ENCODE results near the gene CEACAM21.

CEACAM21 gene

DNA sequence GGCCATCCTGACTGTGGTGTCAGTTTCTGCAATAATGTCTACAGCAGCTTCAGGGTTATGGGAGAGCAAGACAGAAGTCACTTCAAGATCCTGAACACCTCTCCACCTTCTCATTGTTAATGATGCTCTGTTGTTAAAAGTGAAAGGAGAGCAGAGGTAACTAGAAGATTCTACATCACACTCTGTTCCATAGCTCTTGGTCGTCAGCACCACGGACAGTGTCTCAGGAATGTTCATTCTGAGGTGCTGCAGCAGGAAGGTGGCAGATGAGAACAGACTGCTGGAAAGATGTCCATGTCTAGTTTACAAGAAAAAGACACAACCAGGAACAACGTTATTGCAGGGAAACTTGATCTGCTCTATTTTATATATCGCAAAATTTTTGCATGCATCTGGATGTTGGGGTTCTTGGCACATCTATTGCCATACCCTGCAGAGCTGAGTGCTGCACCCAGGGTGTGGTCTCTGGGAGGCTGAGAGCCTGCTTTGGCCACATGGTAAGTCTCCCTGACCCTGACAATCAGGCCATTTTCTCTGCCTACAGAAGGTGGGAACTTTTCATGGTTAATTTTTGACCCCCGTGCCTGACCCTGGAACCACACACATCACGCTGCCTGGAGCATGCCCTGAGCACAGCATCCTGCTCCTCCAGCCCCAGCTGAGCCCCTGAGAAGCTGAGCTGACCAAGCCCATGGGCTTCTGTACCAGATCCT lies 12.7 kb downstream of the CEACAM21 start:
- Histone ChIP-seq H3K27ac (ENCODE audit: low read length) (no peak overlapping the region), H4K20me1 (ENCODE audit: insufficient read depth, low read length) (peaks cover 4% of the 10 kb centered on the region), H3K9me3 (ENCODE audit: insufficient read depth, low read length) (no peaks in the 10 kb centered on the region), H3K4me2 (ENCODE audit: low read length) (no peak overlapping the region), H3K9ac (ENCODE audit: low read length) (no peak overlapping the region), H3K4me3 (ENCODE audit: low read length) (no peak overlapping the region), H3K27me3 (ENCODE audit: low read depth, low read length) (peaks cover 29% of the 10 kb centered on the region), H3K79me2 (ENCODE audit: low read length) (no peaks in the 10 kb centered on the region), H2AFZ (ENCODE audit: low read depth, low read length) (no peak overlapping the region), H3K36me3 (replicated peaks; ENCODE audit: low read depth, low read length) (no peaks in the 10 kb centered on the region), H3K4me1 (ENCODE audit: low read length) (no peaks in the 10 kb centered on the region)
- no peak for TF ChIP-seq EZH2phosphoT487 (IDR thresholded peaks at IDR 0.05; ENCODE audit: low read depth)
- TF ChIP-seq, protein P1, sequence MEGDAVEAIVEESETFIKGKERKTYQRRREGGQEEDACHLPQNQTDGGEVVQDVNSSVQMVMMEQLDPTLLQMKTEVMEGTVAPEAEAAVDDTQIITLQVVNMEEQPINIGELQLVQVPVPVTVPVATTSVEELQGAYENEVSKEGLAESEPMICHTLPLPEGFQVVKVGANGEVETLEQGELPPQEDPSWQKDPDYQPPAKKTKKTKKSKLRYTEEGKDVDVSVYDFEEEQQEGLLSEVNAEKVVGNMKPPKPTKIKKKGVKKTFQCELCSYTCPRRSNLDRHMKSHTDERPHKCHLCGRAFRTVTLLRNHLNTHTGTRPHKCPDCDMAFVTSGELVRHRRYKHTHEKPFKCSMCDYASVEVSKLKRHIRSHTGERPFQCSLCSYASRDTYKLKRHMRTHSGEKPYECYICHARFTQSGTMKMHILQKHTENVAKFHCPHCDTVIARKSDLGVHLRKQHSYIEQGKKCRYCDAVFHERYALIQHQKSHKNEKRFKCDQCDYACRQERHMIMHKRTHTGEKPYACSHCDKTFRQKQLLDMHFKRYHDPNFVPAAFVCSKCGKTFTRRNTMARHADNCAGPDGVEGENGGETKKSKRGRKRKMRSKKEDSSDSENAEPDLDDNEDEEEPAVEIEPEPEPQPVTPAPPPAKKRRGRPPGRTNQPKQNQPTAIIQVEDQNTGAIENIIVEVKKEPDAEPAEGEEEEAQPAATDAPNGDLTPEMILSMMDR (IDR thresholded peaks at IDR 0.05; ENCODE audit: low read depth, low read length) = no peak

DNA sequence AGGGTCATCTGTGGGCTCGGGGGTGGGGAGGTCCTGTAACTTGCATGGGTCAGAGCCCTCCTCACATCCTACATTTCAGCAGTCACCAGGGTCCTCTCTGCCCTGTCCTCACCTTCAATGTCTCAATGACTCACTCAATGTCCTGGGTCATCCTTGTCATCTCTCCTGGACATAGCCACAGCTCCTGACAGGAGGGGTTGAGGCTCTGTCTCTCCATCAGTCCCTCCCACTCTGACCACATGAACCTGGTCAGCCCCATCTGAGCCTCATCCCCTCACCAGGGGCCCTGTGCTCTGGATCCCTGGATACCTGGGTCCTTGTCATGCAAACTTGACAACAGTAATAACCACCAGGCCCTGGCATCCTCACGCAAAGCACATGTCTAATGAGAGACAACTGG lies 13.4 kb downstream of the CEACAM21 start:
- no peaks in the 10 kb centered on the region for H3K79me2 ChIP-seq (ENCODE audit: low read length)
- H3K9ac ChIP-seq (ENCODE audit: low read length) = no peak overlapping the region
- H3K4me2 ChIP-seq (ENCODE audit: low read length) = no peak overlapping the region
- H3K27me3 ChIP-seq (ENCODE audit: low read depth, low read length) = peaks cover 35% of the 10 kb centered on the region
- no peaks in the 10 kb centered on the region for H3K9me3 ChIP-seq (ENCODE audit: insufficient read depth, low read length)
- H3K4me1 ChIP-seq (ENCODE audit: low read length) = no peaks in the 10 kb centered on the region
- TF ChIP-seq EZH2phosphoT487 (IDR thresholded peaks at IDR 0.05; ENCODE audit: low read depth) = no peak
- TF ChIP-seq, protein P1 (IDR thresholded peaks at IDR 0.05; ENCODE audit: low read depth, low read length) = no peak
- peaks cover 4% of the 10 kb centered on the region for H4K20me1 ChIP-seq (ENCODE audit: insufficient read depth, low read length)
- no peaks in the 10 kb centered on the region for H3K36me3 ChIP-seq (replicated peaks; ENCODE audit: low read depth, low read length)
- H2AFZ ChIP-seq (ENCODE audit: low read depth, low read length) = no peak overlapping the region
- H3K4me3 ChIP-seq (ENCODE audit: low read length) = no peak overlapping the region
- H3K27ac ChIP-seq (ENCODE audit: low read length) = no peak overlapping the region

DNA sequence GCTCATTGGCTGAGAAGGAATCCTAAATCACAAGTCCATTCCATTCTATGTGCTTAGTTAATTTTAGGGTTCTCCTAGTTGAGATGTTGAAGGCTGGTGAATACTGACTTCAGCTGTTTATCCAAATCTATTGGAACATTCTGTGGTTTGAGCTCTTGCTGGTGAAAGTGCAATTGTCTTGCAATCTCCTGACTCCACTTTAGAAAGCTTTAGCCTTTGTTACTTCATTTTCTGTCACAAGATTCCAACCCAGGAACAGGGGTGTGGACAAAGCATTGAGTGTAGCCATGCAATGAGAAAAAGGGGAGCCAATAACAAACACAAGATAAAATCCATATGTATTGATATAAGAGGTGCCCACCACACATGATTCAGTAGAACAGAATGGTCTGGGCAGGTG lies 15.0 kb downstream of the CEACAM21 start:
- no peaks in the 10 kb centered on the region for H3K9me3 ChIP-seq (ENCODE audit: insufficient read depth, low read length)
- H3K27ac ChIP-seq (ENCODE audit: low read length) = no peak overlapping the region
- TF ChIP-seq, protein P1 (IDR thresholded peaks at IDR 0.05; ENCODE audit: low read depth, low read length) = no peak
- TF ChIP-seq EZH2phosphoT487 (IDR thresholded peaks at IDR 0.05; ENCODE audit: low read depth) = no peak
- peaks cover 40% of the 10 kb centered on the region for H3K27me3 ChIP-seq (ENCODE audit: low read depth, low read length)
- no peak overlapping the region for H2AFZ ChIP-seq (ENCODE audit: low read depth, low read length)
- H3K79me2 ChIP-seq (ENCODE audit: low read length) = no peaks in the 10 kb centered on the region
- peaks cover 3% of the 10 kb centered on the region; the same call in 1 of the 2 replicates for H3K4me1 ChIP-seq (ENCODE audit: low read length)
- no peak overlapping the region for H3K9ac ChIP-seq (ENCODE audit: low read length)
- H3K4me3 ChIP-seq (ENCODE audit: low read length) = no peak overlapping the region
- H3K36me3 ChIP-seq (replicated peaks; ENCODE audit: low read depth, low read length) = no peaks in the 10 kb centered on the region
- H3K4me2 ChIP-seq (ENCODE audit: low read length) = no peak overlapping the region
- peaks cover 4% of the 10 kb centered on the region for H4K20me1 ChIP-seq (ENCODE audit: insufficient read depth, low read length)

DNA sequence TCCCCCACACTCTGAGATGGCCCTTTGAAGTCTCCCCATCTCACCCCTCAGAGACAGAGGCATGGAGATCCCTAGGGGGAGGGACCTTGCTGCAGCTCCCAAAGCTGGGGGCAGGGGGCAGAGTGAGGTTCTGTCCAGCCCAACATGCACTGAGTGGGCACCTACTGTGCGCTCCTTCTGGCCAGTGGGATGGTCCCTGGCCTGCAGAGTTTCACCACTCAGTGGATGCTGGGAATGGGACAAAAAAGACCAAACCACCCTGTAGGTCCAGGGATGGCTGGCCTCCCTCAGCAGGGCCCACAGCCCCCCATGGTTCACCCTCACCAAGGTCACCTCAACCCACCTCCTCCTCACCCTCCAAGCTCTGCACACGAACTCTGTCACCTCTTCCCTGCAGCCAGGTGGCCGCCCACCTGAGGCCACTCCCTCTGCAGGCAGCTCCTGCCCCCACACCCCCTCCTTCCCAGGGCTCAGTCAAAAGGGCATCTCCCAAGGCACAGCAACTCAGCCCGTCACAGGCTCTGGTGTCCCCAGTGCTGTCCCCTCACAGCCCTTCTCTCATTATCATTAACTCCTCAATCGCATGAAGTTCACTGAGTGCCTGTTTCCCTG lies 16.1 kb downstream of the CEACAM21 start:
- Histone ChIP-seq H3K36me3 (replicated peaks; ENCODE audit: low read depth, low read length) (no peaks in the 10 kb centered on the region), H3K27me3 (ENCODE audit: low read depth, low read length) (peaks cover 51% of the 10 kb centered on the region), H3K27ac (ENCODE audit: low read length) (no peak overlapping the region), H3K79me2 (ENCODE audit: low read length) (no peaks in the 10 kb centered on the region), H3K9me3 (ENCODE audit: insufficient read depth, low read length) (no peaks in the 10 kb centered on the region), H3K4me3 (ENCODE audit: low read length) (no peak overlapping the region), H3K4me2 (ENCODE audit: low read length) (no peak overlapping the region), H2AFZ (ENCODE audit: low read depth, low read length) (no peak overlapping the region), H4K20me1 (ENCODE audit: insufficient read depth, low read length) (peaks cover 4% of the 10 kb centered on the region), H3K4me1 (ENCODE audit: low read length) (peaks cover 3% of the 10 kb centered on the region; the same call in 1 of the 2 replicates), H3K9ac (ENCODE audit: low read length) (no peak overlapping the region)
- TF ChIP-seq EZH2phosphoT487 (IDR thresholded peaks at IDR 0.05; ENCODE audit: low read depth) = no peak
- TF ChIP-seq, protein P1 (IDR thresholded peaks at IDR 0.05; ENCODE audit: low read depth, low read length) = no peak
